Peyer's patch (tissue), 4 donors: ENCODE data around the gene ABHD6.

Experiments used
- POLR2A ChIP-seq, 2 donors: fragments of 450-650 bp; IDR thresholded peaks; one replicate each; pipeline ENCODE4 v1.5.1; 2017; ENCODE audit warnings: antibody characterized with exemption in 2 of 2, mild to moderate bottlenecking in 2 of 2, moderate library complexity in 2 of 2
- TF ChIP-seq, protein P1 (sequence below), 6 experiments: fragments of 450-650 bp in 4 of 6; fragments of 200-600 bp in 2 of 6; sonication (generic) in 1 of 6; IDR thresholded peaks; one replicate each; pipeline ENCODE4 v1.5.1; 2017 to 2019; ENCODE audit warnings: antibody characterized with exemption in 6 of 6, mild to moderate bottlenecking in 3 of 6, moderate library complexity in 1 of 6

DNA sequence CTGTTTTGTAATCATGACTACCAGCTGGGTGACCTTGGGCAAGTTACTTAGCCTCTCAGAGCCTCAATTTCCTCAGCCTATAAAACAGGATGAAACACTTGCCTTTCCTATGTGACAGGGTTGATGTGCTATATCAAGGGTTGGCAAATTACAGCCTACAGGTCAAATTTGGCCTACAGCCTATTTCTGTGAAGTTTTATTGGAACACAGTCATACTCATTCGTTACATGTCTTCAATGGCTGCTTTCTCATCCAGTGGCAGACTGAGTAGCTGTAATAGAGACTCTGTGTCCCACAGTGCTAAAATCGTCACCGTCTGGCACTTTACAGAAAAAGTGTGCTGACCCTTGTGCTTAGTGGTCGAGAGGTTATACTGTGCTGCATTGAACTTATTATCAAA is 16.6 kb downstream of the ABHD6 start:
- TF ChIP-seq, protein P1, sequence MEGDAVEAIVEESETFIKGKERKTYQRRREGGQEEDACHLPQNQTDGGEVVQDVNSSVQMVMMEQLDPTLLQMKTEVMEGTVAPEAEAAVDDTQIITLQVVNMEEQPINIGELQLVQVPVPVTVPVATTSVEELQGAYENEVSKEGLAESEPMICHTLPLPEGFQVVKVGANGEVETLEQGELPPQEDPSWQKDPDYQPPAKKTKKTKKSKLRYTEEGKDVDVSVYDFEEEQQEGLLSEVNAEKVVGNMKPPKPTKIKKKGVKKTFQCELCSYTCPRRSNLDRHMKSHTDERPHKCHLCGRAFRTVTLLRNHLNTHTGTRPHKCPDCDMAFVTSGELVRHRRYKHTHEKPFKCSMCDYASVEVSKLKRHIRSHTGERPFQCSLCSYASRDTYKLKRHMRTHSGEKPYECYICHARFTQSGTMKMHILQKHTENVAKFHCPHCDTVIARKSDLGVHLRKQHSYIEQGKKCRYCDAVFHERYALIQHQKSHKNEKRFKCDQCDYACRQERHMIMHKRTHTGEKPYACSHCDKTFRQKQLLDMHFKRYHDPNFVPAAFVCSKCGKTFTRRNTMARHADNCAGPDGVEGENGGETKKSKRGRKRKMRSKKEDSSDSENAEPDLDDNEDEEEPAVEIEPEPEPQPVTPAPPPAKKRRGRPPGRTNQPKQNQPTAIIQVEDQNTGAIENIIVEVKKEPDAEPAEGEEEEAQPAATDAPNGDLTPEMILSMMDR (IDR thresholded peaks at IDR 0.05) = no peak
- TF ChIP-seq POLR2A (IDR thresholded peaks at IDR 0.05) = no peak
